ENCODE results near the gene CDK1.
A peak's percentile ranks its signal among the peaks of the same experiment; 100 is the strongest.

The CDK1 gene

DNA sequence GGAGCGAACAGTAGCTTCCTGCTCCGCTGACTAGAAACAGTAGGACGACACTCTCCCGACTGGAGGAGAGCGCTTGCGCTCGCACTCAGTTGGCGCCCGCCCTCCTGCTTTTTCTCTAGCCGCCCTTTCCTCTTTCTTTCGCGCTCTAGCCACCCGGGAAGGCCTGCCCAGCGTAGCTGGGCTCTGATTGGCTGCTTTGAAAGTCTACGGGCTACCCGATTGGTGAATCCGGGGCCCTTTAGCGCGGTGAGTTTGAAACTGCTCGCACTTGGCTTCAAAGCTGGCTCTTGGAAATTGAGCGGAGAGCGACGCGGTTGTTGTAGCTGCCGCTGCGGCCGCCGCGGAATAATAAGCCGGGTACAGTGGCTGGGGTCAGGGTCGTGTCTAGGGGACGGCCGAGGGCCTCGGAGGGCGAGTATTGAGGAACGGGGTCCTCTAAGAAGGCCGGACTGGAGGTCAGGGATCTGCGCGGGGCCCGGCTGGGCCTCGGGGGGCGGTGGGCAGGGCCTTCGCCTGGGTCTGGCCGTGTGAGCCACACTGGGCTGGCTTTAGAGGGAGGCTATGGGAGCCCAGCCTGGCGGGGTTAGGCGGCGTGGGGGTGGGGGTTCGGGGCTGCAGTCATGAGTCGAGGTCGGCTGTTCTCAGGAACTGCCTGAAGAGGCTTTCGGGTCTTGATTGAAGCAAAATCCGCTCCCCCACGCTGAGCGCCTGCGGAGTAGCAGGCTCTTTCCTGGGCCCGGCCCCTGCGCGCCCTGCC is at the start of gene CDK1:
CDK1 (plus strand) TSS at position 265 of the 757 bp plus-strand sequence. CDS start 1,688 bp downstream, outside the sequence.
- DNase-seq (ENCODE audit: low read depth in 2 of 2), result peak; percentile 87 to 90

DNA sequence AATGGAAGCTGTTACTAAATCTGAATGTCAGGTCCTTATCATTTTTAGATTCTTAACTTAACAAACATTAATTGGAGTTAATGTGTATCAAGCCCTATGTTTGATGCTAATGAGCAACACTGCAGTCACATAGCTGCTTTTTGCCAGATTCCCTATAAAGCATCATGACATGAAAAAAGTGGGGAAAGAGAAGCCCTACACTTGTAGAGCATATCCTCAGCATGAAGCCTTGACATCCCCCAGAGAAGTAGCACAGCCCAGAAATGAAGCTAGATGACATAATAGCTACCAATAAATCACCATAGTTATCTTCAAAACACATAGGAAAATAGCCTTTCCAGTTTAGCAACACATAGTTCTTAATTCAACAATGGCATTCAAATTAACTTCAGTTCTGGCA is 49.2 kb upstream of the CDK1 start:
- no peak for DNase-seq (ENCODE audit: low read depth in 2 of 2)

DNA sequence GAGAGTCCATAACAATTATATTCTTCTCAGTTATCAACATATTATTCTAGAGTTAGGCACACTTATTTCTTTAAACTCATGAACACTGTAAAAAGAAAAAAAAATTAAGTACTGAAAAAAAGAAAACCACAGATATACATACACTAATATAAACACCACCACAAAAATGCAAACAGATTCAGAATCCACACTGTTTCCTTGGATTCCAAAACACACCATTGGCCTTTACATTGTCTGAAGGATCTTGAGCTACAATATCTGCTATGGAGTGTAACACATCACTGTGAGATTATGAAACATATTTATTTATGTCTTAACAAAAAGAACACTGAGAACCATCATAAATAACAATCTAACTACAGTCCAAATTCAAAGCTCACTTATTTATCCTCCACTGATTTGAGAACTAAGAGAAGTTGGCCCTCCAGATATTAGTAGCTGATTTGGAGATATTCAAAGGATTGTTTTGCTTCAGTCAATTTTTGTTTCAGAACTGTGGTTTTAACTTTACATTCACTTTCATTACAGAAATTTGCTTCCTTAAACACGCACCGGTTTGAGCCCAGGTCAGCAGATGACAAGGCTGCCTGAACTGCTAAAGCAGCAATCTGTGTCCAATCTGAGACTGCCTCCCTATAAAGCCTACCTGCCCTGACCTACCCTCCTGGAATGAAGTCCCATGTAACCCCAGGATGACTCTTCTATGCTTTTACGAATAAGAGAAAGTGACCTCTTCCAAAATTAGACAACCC is 47.0 kb upstream of the CDK1 start:
- no peak for DNase-seq (ENCODE audit: low read depth in 2 of 2)

DNA sequence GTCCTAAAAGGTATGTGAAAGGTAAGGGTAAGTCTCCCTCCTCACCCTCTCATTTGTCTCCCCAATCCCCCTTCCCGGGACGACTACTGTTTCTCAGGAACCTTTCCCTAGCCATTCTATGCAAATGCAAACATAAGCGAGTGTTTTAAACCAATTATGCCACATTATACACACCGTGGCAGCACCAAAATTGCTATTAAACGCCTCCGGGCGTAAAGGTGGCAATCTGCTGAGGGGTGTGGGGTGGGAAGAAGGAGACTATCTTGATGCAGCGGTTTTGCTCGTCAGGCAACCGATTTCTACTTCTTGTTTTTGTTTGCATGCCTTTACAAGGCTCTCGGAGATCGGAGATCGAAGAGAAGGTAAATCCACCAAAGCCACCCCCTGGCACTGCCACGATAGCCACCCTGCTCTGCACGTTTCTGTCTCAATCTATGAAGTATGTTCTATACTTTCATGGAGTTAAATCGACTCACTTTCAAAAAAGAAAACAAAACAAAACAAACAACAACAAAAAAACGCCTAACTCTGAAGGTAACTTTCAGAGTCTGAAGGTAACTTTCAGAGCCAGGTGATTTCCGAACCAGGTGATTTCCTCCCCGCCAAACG is 46.0 kb upstream of the CDK1 start:
- no peak for DNase-seq (ENCODE audit: low read depth in 2 of 2)

DNA sequence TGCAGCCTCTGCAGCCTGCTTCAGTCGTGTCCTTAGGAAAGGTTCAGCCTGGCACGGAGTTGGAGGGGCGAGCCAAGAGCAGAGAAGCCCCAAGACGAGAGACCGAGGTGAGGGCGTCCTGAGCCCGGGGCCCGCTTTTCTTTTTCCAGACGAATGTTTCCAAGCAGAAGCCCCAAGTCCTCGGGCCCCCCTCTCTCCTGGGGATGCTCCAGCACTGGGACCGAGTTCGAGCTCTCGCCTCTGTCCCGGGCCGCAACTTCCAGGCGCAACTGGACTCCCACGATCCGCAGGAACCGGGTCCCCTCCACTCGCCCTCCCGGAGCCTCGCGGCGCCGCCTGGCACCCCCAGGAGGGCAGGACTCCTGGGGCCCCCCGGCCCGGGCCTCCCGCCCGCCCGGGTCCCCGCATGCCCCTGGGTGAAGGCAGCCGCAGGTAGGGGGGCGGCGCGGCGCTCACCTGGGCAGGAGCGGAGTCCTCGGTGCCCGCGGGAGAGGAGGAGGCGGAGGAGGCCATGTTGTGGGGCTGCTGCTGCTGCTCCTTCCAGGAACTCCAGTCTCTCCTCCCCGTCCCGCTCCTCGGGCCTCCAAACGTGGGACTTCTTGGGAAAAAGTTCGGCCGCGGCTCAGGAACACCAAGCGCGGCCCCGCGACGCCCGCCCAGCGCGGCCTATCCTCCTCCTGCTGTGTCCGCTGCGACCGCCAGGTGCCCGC is 45.3 kb upstream of the CDK1 start:
- peak; percentile 3 to 20 for DNase-seq (ENCODE audit: low read depth in 2 of 2)

DNA sequence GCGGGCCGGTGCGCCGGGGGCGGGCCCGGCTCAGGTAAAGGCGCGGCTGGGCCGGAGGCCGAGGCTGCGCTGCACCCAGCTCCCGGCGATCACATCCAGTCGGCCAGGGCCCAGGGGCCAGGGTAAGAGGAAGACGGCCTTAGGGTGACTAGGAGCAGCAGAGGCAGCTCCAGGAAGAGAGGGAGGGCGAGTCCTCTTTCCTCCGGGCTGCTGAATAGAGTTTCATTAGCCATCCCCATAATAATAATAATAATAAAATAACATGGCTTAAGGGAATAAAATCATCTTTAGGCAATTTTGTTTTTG is 44.8 kb upstream of the CDK1 start:
- no peak for DNase-seq (ENCODE audit: low read depth in 2 of 2)

DNA sequence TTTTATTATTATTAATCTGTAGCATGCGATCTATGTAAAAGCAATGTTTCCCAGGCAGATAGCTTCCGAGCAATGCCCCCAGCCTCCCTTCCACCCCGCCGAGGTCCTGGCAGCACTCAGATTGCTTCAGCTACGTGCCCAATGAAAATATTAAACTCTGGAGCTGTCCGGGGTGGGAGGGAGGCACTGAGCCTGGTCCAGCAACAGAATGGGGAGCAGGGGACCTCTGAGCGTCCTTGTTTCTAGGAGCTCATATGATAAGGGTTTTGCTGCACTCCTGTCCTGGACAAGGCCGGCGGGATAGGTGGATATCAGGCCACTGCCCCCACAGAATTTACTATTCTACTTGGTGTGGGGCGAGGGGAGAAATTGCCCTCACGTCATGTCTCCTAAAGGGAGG is 44.5 kb upstream of the CDK1 start:
- DNase-seq (ENCODE audit: low read depth in 2 of 2), result no peak

DNA sequence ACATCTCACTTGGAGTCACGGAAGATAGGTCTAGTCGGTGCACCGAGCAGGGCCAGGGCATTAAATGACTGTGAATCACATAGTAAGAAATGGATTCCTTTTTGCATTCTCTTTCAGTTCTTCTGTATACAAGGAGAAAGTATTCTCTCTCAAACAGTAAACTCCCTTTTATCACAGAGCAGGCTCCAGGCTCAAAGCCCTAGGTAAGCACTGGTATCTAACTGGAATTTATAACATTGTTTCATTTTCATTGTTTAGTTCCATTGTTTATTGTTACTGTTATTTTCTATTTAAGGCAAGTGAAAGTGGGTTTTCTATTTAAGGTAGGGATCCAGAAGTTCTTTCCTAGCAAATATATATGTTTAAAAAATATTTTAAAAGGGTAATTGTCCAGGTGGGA is 44.1 kb upstream of the CDK1 start:
- no peak for DNase-seq (ENCODE audit: low read depth in 2 of 2)

DNA sequence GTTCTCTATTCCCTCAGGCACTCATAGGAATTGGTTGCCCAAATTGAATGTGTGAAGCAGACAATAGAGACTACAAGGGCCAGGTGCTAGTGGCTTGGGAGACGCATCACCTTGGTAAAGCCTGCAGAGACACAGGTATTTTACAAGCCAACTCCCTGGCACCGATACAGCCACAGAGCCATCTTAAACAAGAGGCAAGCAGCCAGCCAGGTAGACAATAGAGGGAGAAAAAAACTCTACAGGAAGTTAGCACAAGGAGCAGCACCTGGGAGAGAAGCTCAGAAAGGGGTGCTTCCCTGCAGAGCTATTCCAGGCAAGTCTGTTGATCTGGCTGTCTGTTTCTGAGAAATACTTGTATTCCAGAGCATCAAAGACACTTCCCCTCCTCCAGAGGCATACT is 43.0 kb upstream of the CDK1 start:
- DNase-seq (ENCODE audit: low read depth in 2 of 2), result no peak

DNA sequence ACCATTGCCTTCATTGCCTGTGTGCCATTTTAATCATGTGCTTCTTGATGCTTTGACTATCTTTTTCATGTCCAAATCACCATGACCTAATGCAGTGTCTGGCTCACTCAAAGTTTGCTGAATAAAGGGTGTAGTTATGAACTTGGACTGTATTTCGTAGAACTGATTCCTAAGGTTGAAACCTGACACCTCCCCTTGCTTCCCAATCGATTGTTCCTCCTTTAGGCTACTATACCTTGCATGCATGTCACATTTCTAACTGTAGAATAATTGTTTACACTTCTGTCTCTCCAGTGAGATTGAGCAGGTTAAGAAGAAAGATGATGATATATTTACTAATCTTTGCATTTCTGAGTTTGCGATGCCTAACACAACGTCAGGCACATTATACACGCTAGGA is 41.0 kb upstream of the CDK1 start:
- DNase-seq (ENCODE audit: low read depth in 2 of 2), result no peak

DNA sequence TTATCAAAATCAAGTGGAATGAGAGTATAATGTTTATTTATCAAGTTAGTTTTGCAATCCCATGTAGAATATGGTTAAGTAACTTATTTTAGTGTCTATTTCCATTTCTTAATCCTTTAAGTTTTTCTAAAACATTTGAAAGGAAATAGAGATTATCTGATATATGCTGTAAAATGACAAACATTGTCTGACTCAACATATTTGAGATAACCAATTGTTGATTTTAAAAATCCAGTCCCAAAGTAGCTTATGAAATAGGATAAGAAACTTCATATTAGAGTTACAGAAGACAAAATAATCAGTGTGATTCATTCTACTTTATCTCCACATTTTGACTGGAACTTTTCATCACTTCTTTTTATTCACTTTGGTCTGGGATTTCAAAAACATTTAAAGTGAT is 38.7 kb upstream of the CDK1 start:
- no peak for DNase-seq (ENCODE audit: low read depth in 2 of 2)

DNA sequence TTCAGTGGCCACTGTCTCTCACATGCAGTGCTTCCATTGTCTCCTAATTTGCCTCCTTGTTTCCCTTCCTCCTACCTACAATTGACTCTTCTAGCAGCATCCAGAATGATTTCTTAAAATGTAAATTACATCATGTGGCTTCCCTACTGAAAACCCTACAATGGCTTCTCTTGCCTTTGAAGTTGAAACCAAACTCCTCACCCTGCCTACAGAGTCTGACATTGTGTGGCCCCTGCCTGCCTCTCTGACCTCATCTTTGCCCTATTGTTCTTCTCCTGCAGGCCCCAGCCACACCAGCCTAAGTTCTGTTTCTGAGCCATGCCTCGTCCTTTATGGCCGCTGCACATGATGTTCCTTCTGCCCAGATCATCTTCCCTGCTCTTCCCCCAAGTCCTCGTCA is 35.8 kb upstream of the CDK1 start:
- no peak for DNase-seq (ENCODE audit: low read depth in 2 of 2)

DNA sequence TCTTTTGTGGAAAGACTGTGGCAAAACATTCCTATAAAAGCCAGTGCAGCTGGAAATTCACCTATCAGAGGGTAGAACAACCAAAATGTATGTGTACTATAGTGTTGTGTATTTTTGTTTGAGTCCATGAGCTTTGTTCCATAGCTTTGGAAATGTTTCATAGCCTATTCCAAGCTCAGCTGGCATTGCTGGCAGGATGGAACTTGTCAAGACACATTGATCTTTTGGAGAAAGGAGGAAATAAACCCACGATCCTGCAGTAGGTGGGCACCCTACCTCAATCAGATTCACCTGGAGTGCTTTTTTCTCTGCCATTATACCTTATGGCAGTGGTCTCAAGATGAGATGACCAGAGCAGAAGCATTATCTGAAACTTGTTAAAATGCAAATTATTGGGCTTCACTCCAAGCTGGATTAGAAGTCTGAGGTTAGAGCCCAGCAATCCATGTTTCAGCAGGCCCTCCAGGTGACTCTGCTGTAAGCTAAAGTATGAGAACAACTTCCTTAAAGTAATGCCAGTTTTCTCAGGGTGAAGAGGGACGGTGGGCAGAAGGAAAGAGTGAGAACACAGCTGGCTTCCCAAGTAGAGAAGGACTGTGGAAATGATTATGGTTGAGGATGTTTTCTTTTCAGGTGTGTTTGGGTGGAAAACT is 30.3 kb upstream of the CDK1 start:
- no peak for DNase-seq (ENCODE audit: low read depth in 2 of 2)

DNA sequence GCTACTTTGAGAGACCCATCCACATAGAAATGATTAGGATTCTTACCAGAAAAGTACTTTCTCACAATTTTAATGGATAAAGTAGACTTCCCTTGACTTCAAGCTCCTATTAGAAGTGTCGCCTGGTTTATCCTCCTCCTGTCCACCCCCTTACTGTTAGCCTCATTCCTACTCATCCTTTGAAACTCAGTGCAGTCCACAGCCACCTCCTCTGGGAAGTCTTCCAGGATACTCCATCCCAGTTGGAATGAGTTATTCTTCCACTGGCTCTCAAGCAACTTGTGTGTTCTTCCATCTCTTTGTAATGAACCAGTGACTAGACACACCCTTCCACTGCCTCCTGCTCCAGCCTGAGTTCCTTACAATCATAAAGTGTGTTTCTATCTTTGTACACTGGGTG is 25.1 kb upstream of the CDK1 start:
- no peak for DNase-seq (ENCODE audit: low read depth in 2 of 2)

DNA sequence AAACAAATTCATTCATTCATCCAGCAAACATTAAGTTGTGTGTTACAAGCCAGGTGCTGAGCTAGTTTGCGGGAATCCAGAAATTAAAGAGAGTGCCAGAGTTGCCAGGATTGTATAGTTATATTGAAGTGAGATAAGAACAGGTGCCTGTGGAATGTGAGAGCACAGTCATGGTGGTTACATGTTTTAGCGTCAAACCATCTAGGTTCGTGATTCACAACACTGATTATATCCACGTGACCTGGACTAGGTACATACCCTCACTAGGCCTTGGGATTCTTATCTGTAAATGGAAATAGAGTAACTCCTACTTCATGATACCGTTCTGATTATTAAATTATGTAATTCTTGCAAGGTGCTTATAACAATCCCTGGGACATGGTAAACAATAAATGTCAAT is 24.5 kb upstream of the CDK1 start:
- no peak for DNase-seq (ENCODE audit: low read depth in 2 of 2)

DNA sequence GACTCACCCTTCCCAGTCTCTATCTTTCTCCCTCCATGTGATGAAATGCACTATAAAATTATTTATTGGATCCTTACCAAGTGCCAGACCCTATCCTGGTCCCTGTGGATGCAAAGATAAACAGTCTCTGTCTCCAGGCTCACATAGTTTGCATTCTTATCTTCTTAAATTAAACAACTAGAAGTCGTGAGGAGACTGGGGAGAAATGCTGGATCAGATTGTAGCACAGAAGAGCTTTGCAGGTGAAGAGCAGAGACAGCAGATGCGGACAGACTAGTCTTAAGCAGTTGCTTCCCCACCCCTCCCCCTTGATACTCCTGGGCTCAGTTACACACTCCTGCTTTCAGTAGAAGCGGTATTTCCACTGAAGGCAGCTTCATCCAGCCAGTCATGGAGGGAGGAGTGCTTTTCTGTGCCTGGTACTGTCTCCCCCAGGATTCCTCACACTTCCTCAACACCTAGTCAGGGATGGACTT is 20.8 kb upstream of the CDK1 start:
- no peak for DNase-seq (ENCODE audit: low read depth in 2 of 2)

DNA sequence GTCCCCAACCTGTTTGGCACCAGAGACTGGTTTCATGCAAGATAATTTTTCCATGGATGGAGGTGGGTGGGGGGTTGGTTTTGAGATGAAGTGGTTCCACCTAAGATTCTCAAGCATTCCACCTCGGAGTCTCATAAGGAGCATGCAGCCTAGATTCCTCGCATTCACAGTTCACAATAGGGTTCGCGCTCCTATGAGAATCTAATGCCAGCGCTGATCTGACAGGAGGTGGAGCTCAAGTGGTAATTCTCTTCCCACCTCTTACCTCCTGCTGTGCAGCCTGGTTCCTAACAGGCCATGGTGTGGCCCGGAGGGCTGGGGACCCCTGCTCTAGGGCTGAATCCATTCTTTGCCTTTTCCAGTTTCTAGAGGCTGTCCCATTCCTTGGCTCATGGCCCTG is 19.1 kb upstream of the CDK1 start:
- DNase-seq (ENCODE audit: low read depth in 2 of 2), result no peak

DNA sequence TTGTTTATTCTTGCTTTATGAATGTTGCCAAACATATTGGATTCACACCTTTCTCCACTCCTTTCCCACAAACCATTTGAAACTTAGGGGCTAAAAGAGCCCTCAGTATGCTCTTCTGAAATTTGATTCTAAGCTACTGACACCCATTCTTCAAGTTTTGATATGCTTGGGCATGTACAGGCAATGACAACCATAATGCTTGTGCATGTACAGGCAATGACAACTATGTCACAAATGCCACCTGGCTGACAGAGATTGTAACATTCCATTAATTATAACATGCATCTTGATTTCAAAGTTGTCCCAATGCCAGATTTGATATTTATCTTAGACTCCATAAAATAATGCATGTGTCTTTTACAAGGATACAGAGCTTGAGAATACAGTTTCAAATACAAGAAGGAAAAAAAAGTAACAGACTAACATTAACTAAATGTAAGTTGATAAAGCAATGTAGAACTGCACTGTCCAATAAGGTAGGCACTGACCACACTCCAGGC is 17.5 kb upstream of the CDK1 start:
- no peak for DNase-seq (ENCODE audit: low read depth in 2 of 2)

DNA sequence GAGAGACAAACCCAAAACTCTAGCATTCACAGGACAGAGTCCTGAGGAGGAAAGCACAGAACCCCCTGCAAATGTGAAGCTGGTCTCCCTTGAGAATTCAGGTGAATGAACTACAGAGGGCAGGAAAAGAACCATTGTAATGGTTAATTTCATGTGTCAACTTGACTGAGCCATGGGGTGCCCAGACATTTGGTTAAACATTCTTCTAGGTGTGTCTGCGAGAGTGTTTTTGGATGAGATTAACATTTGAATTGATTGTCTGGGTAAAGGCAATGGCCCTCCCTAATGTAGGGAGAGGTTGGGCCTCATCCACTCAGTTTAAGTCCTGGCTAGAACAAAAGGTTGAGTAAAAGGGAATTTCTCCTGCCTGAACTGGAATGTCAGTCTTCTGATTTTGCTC is 15.7 kb upstream of the CDK1 start:
- DNase-seq (ENCODE audit: low read depth in 2 of 2), result no peak

DNA sequence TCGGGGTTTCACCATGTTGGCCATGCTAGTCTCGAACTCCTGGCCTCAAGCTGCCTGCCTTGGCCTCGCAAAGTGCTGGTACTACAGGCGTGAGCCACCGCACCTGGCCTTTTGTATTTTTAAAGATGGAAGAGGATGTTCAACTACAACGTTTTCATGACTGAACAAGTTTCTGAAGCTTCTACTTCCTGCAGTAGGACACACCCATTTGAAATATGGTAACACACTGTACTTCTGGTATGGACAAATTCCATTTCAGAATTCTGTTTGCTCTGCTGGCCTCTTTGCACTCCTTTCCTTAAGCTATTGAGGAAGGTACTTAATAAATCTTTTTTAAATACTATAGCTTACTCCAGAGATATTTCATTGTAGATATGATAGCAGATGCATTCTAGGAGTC is 10.9 kb upstream of the CDK1 start:
- DNase-seq (ENCODE audit: low read depth in 2 of 2), result no peak

DNA sequence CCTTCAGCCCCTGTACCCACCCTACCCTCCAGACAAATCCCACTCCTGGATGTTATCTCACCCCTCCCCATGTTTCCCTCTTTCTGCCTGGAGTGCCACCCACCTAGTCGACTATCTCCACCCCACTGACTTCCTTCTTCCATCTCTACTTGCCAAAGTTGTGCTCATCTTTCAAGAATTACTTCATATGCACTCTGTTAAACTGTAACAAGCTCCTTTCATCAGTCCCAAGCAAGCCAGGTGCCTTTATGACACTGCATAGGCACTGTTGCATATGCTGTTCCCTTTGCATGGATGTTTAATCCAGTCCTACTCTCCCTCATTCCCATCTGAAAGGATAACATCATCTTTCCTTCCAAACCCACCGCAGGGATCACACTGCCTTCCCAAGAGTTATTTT is 8.9 kb upstream of the CDK1 start:
- no peak for DNase-seq (ENCODE audit: low read depth in 2 of 2)

DNA sequence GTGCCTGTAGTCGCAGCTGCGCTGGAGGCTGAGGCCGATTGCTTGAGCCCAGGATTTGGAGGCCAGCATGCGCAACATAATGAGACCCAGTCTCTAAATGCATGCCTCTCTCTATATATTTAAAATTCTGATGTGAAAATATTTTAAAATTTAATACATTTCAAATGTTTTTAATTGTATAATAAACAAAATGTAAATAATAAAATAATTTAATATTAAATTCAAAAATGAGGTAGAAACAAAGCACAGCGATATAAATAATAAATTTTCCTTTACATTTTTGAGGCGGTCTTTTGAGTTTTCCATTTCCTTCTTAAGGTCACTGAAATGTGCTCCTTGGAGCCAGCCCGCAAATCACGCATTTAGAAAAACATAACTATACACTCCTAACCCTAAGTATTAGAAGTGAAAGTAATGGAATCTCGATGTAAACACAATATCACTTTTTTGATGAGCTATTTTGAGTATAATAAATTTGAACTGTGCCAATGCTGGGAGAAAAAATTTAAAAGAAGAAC is 523 bp upstream of the CDK1 start:
- DNase-seq (ENCODE audit: low read depth in 2 of 2), result no peak
